Measurements from ENCODE around the gene ZNF865. TPM values are rescaled to one million over a fixed set of nuclear protein-coding genes. Genes with fewer than 3 reads are reported as not detected.

Gene ZNF865
- total RNA-seq, 1 donor from 2014 or later: 5.0 TPM

DNA sequence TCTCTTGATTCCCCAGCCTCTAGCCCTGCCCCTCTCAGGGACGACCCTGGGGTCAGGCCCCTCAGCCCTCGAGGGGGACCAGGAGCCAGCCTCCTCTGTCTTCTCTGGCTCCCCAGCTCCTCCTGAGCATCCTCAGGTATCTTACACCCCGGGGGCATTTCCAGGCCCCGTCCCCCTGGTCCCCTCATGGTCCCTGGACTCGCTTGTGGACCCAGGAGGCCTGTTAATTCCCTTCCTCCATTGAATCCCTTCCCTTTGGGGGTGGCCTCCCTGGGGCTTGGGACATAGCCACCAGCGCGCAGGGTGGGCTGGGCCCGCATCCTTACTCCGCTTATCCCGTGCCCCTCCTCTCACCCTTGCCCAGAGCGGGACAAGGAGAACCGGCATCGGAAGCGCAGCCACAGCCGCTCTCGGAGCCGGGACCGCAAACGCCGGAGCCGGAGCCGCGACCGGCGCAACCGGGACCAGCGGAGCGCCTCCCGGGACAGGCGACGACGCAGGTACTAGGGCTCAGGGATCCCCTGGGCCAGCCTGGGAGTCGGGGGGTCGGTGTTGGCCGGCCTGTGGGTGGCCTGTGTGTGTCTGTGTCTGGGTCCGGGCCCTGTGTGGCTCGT, 53.5 kb downstream of the ZNF865 start:
- no peak for DNase-seq

DNA sequence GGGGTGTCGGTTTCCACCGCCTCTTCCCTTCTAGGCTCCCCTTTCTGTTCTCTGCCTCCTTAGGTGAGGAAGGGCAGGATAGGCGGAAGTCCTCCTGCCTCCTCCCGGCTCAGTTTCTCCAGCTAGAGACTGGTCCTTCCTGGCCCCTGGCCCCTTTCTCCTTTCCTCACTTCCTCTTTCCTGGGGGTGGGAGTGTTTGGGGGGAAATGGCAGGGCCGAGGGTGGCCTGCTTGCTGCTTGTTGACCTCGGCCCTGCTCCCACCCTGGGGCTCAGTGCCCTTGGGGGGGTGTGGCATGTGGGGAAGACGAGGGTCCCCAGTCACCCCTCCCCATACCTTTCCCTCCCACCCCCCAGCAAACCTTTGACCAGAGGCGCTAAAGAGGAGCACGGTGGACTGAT, 54.4 kb downstream of the ZNF865 start:
- no peak for DNase-seq

GRCh38 chr19:55660404-55660803, 55.0 kb downstream of the ZNF865 start:
- no peak for DNase-seq

DNA sequence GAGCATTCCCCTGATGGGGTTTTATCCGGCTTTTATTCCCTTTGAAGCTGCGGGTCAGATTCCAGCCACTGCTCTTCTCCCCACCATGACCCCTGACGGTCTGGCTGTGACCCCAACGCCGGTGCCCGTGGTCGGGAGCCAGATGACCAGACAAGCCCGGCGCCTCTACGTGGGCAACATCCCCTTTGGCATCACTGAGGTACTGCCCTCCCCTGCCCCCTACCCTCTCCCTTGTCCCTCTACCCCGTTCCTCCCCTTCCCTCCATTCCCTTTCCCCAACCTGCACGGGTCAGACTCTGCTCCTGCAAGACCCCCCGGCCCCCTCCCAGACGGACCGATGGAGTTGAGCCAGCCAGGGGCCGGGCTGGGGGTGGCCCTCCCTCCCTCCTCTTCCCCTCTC, 55.5 kb downstream of the ZNF865 start:
- DNase-seq: no peak

- no peak for DNase-seq
These were observed 56.4 kb downstream of the ZNF865 start for GRCh38 chr19:55661826-55662225.

DNA sequence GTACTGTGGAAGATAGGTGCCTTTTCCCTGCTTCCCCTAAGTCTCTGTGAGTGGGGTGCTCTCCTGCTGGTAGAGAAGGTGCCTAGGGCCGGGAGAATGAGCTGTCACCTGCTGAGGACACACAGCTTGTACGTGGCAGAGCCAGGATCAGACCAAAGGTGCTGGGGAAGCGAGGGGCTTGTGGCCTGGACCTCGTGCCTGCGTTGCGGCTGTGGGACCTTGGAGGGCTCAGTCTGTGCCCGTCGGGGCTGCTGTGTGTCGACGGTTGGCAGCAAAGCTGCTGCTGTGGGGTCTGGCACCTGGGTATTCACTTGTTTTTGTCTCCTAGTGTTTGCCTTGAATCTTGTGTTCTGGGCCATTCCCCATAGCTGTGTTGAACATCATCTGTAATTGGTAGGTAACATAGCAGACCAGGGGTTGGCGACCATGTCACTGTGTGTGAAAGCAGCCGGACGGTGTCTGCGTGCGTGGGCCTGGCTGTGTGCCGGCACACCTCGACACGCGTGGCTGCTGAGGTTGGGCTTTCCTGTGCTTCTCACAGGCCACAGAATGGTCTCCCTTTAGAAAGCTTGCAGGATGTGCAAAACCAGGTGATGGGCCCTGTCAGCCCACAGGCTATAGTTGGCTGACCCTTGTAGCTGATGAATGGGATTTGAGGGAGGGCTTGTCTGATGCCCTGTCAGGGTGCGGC, 58.5 kb downstream of the ZNF865 start:
- no peak for DNase-seq

DNA sequence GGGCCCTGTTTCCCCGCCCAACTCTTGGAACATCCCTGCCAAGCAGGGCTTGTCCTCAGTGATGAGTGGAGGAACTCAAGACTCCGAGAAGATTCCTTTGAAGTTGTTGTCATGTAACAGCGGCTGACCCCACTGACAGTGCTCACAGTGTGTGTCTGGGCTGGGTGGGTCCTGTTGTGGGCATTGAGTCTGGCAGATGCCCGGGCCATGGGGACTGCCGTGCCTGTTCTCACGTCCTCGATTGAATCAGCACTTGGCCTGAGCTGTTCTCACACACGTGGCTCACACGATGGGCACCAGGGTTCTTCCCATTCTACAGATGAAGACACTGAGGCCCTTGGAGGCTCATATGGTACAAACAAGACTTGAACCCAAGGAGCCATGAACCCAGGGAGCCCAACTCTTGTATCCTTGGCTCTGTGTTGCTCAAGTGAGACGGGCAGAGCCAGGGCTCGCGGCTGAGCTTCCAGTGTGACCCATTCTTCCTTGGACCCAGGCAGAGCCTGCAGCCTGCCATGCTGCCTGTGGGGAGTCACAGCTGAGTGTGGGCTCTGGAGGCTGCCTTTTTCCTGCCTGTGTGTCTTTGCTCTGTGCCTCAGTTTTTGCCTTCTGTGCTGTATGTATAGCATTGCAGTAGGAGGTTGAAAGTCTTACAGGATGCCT, 61.0 kb downstream of the ZNF865 start:
- DNase-seq: no peak

Other genes with a start within 250 kb of the ZNF865 start
- gene GARIN5B, start 242.4 kb upstream of the ZNF865 start, total RNA-seq: not detected
- gene IL11, start 235.2 kb upstream of the ZNF865 start, total RNA-seq: not detected
- not detected for gene TMEM190, start 228.8 kb upstream of the ZNF865 start, total RNA-seq
- gene TMEM238, start 221.4 kb upstream of the ZNF865 start, total RNA-seq: 4.2 TPM
- gene RPL28, start 219.7 kb upstream of the ZNF865 start, total RNA-seq: 453 TPM
- gene UBE2S, start 197.9 kb upstream of the ZNF865 start, total RNA-seq: 20.7 TPM
- gene SHISA7, start 162.3 kb upstream of the ZNF865 start, total RNA-seq: not detected
- 39.3 TPM for gene ISOC2, start 144.0 kb upstream of the ZNF865 start, total RNA-seq
- gene C19orf85, start 140.9 kb upstream of the ZNF865 start, total RNA-seq: not detected
- 4.4 TPM for gene ZNF628, start 129.0 kb upstream of the ZNF865 start, total RNA-seq
- 12.0 TPM for gene NAT14, start 120.5 kb upstream of the ZNF865 start, total RNA-seq
- 29.2 TPM for gene SSC5D, start 117.2 kb upstream of the ZNF865 start, total RNA-seq
- gene SBK2, start 68.5 kb upstream of the ZNF865 start, total RNA-seq: 10.2 TPM
- gene SBK3, start 60.1 kb upstream of the ZNF865 start, total RNA-seq: not detected
- 4.1 TPM for gene ZNF579, start 24.8 kb upstream of the ZNF865 start, total RNA-seq
- gene FIZ1, start 6.1 kb upstream of the ZNF865 start, total RNA-seq: 5.9 TPM
- gene ZNF524, start 5.4 kb upstream of the ZNF865 start, total RNA-seq: 16.0 TPM
- 9.8 TPM for gene ZNF784, start 18.9 kb downstream of the ZNF865 start, total RNA-seq
- gene ZNF580, start 35.4 kb downstream of the ZNF865 start, total RNA-seq: 4.4 TPM
- 16.3 TPM for gene ZNF581, start 38.0 kb downstream of the ZNF865 start, total RNA-seq
- gene CCDC106, start 42.6 kb downstream of the ZNF865 start, total RNA-seq: 8.6 TPM
- gene U2AF2, start 49.4 kb downstream of the ZNF865 start, total RNA-seq: 85.9 TPM
- 62.2 TPM for gene EPN1, start 69.6 kb downstream of the ZNF865 start, total RNA-seq
- gene NLRP9, start 132.8 kb downstream of the ZNF865 start, total RNA-seq: not detected
- gene RFPL4A, start 153.4 kb downstream of the ZNF865 start, total RNA-seq: 2.5 TPM
- gene RFPL4AL1, start 163.5 kb downstream of the ZNF865 start, total RNA-seq: not detected
- gene NLRP11, start 226.4 kb downstream of the ZNF865 start, total RNA-seq: not detected
- not detected for gene NLRP4, start 230.9 kb downstream of the ZNF865 start, total RNA-seq

Data from tongue (tissue), 2 donors.